ENCODE results near the gene BRD9.

Gene BRD9

DNA sequence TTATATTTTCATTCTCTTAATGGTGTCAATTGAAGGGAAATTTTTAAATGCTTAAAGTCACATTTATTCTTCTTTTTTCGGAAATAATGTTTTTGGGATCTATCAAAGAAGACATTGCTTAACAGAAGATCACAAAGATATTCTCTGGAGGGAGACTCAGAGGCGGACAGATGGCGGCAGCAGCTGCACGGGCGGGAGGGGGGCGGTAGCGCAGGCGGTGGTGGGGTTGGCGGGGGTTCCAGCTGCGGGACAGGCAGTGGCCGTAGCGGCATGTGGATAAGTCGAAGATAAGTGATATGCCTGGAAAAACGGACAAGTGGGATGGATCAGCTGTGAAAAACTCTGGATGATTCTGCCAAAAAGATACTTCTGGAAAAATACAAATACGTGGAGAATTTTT is 76.4 kb downstream of the BRD9 start:
- H3K9me3 Mint-ChIP-seq (ENCODE audit: low read depth), result peaks cover 9% of the 10 kb centered on the region
- peaks cover 2% of the 10 kb centered on the region for H3K36me3 Mint-ChIP-seq
- H3K4me1 Mint-ChIP-seq (ENCODE audit: low read depth), result no peaks in the 10 kb centered on the region
- peaks cover 8% of the 10 kb centered on the region for H3K27me3 Mint-ChIP-seq
- no peak overlapping the region for H3K27ac Mint-ChIP-seq
- H3K4me3 Mint-ChIP-seq, result no peak overlapping the region

DNA sequence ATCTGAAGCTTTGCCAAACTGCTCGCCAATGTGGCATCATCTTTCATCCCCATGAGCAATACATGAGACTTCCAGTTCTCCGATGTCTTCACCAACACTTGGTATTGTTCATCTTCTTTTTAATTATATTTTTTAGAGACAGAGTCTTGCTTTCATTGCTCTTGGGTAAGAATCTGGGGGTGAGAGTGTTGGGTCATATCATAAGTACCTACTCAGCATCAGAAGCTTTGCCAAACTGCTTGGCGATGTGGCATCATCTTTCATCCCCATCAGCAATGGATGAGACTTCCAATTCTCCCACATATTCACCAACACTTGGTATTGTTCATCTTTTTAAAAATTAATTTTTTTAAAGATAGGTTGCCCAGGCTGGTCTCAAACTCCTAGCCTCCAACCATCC is 77.2 kb downstream of the BRD9 start:
- no peaks in the 10 kb centered on the region for H3K4me1 Mint-ChIP-seq (ENCODE audit: low read depth)
- H3K9me3 Mint-ChIP-seq (ENCODE audit: low read depth), result peaks cover 9% of the 10 kb centered on the region
- H3K27ac Mint-ChIP-seq, result no peak overlapping the region

More for the DNA sequence above, 77.2 kb downstream of the BRD9 start:
- Mint-ChIP-seq H3K27me3 (peaks cover 8% of the 10 kb centered on the region), H3K4me3 (no peak overlapping the region), H3K36me3 (peaks cover 2% of the 10 kb centered on the region)
